ENCODE measurements around the gene LMO7. TPM values are rescaled to one million over a fixed set of nuclear protein-coding genes. Genes with fewer than 3 reads are reported as not detected.

The LMO7 gene
- total and polyA plus RNA-seq, 2 of the 8 experiments (the other 6 are each of a cell fraction or from before 2014, with no cell fraction given), result 8.1 to 28.3 TPM

DNA sequence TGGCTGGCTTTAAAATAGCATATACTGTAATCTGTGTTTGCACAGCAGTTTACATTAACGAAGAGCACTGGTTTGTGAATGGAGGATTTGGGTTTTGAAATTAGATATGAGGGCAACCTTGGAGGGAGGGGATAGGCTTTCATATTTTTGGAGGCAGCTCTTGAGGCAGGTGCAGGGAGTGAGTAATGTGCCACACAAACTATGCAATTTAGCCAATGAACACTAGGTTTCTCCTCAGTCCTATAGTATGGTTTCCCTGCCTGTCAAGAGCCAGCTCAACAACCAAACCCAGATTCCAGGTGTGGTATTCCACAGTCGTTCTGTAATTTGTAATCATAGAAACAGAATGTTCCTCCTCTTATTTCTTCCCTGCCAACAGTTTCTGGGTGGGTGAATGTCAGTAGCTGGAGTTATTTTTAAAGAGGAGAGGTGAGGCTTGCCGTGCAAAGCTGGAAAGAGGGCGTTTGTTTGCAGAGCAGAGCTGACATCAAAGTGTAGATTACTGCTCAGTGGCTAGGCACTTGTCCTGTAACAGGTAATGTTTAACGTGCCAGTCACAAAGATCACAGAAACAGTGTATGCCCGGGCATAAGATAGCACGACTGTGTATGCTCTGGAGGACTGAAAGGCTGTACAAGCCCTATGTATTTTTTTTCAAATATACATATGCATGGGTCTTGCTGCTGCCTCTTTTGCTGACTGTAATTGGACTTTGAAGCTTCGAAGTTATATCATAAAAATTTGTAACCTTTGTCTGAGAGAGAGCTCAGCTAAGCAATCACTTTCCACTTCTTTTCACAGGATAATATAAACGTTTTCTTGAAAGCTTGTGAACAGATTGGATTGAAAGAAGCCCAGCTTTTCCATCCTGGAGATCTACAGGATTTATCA is 124.2 kb downstream of the LMO7 start:
- Histone ChIP-seq H3K79me2 (ENCODE audit: control insufficient read depth in 1 of 2, insufficient read depth in 2 of 2, low read length in 2 of 2) (no peaks in the 10 kb centered on the region), H3K4me2 (ENCODE audit: insufficient read depth in 1 of 2, low read depth in 2 of 2, low read length in 2 of 2) (no peak overlapping the region), H3K79me1 (ENCODE audit: low read depth, low read length) (no peaks in the 10 kb centered on the region), H3K27me3 (replicated peaks in 1 of 4; ENCODE audit: control insufficient read depth in 3 of 4, extremely low read depth in 1 of 4, insufficient read depth in 3 of 4, low read length in 3 of 4) (no peaks in the 10 kb centered on the region), H3K56ac (replicated peaks; ENCODE audit: insufficient read length, low read depth, low read length) (no peak overlapping the region), H2BK12ac (ENCODE audit: low read depth, low read length) (no peak overlapping the region), H2BK15ac (ENCODE audit: low read length) (no peak overlapping the region; the same call in 1 of the 2 replicates), H4K8ac (ENCODE audit: extremely low read depth, insufficient read depth, low read length) (no peak overlapping the region), H3K14ac (ENCODE audit: insufficient read length) (no peak overlapping the region), H3K23me2 (ENCODE audit: low read depth, low read length) (no peaks in the 10 kb centered on the region), H4K20me1 (replicated peaks in 1 of 2; ENCODE audit: control insufficient read depth in 1 of 2, insufficient read depth in 2 of 2, low read length in 2 of 2) (no peaks in the 10 kb centered on the region), H3K4me3 (ENCODE audit: extremely low read depth in 1 of 4, insufficient read depth in 2 of 4, low read depth in 3 of 4, low read length in 4 of 4) (no peak overlapping the region), H3K9me3 (ENCODE audit: insufficient read depth in 2 of 2, low read depth in 1 of 2, low read length in 1 of 2) (no peaks in the 10 kb centered on the region), H3K4me1 (replicated peaks in 1 of 4; ENCODE audit: control insufficient read depth in 3 of 4, insufficient read depth in 4 of 4, low read length in 3 of 4) (no peaks in the 10 kb centered on the region), H3K23ac (ENCODE audit: insufficient read length) (no peak overlapping the region), H2BK120ac (replicated peaks; ENCODE audit: low read depth, low read length) (no peak overlapping the region), H2AFZ (ENCODE audit: low read length) (no peak overlapping the region), H2BK20ac (ENCODE audit: low read length) (no peak overlapping the region), H2AK5ac (ENCODE audit: low read depth, low read length) (no peak overlapping the region), H4K91ac (replicated peaks; ENCODE audit: insufficient read length, low read length) (no peak overlapping the region), H3K9ac (replicated peaks in 1 of 4; ENCODE audit: extremely low read depth in 1 of 4, low read depth in 3 of 4, low read length in 3 of 4) (no peak overlapping the region), H3K18ac (ENCODE audit: extremely low read depth, low read length) (no peak overlapping the region), H3K27ac (ENCODE audit: low read depth, low read length) (no peak overlapping the region), H3K4ac (replicated peaks; ENCODE audit: insufficient read length, low read depth, low read length) (no peak overlapping the region), H2BK5ac (ENCODE audit: low read depth, low read length) (no peak overlapping the region), H3K36me3 (ENCODE audit: control insufficient read depth in 2 of 4, insufficient read depth in 4 of 4, low read length in 3 of 4) (no peaks in the 10 kb centered on the region; a peak in 1 of 8 replicates), H4K5ac (ENCODE audit: insufficient read length, low read depth, low read length) (no peak overlapping the region)
- 76% methylated on average over 9 of the region's 9 CpGs; no CpG with 5 or more reads in 1 of the 2 experiments for WGBS, 2 experiments (ENCODE audit: extremely low coverage in 1 of 2, insufficient coverage in 1 of 2, insufficient read length in 1 of 2, insufficient replicate concordance in 2 of 2, low coverage in 1 of 2, low lambda C conversion rate in 2 of 2, missing lambda C conversion rate in 1 of 2)
- ChIA-PET POLR2A (ENCODE audit: partially characterized antibody) (no interaction called here), CTCF (ENCODE audit: partially characterized antibody) (interaction anchor here (0.7 to 2.2 kb wide), 11 partner anchors 9 to 257 kb away, joined by 3 to 13 read pairs (median 4); no protein-coding TSS in a partner anchor)
- DNase-seq (ENCODE audit: low read depth in 1 of 2, low spot score in 2 of 2), result no peak
- no peak for FAIRE-seq
- TF ChIP-seq BRCA1 (IDR thresholded peaks at IDR 0.05; ENCODE audit: low read depth, low read length) (no peak), RFX5 (IDR thresholded peaks at IDR 0.05; ENCODE audit: borderline replicate concordance, low read depth, low read length) (no peak), KDM5A (IDR thresholded peaks at IDR 0.05; ENCODE audit: low read length) (no peak), GTF2F1 (IDR thresholded peaks at IDR 0.05; ENCODE audit: borderline replicate concordance, low read depth, low read length) (no peak), CEBPB (IDR thresholded peaks at IDR 0.05; ENCODE audit: low read depth, low read length) (no peak), CTBP2 (IDR thresholded peaks at IDR 0.05; ENCODE audit: borderline replicate concordance, insufficient read depth, insufficient read length, low read length) (no peak)
- TF ChIP-seq, protein P1, sequence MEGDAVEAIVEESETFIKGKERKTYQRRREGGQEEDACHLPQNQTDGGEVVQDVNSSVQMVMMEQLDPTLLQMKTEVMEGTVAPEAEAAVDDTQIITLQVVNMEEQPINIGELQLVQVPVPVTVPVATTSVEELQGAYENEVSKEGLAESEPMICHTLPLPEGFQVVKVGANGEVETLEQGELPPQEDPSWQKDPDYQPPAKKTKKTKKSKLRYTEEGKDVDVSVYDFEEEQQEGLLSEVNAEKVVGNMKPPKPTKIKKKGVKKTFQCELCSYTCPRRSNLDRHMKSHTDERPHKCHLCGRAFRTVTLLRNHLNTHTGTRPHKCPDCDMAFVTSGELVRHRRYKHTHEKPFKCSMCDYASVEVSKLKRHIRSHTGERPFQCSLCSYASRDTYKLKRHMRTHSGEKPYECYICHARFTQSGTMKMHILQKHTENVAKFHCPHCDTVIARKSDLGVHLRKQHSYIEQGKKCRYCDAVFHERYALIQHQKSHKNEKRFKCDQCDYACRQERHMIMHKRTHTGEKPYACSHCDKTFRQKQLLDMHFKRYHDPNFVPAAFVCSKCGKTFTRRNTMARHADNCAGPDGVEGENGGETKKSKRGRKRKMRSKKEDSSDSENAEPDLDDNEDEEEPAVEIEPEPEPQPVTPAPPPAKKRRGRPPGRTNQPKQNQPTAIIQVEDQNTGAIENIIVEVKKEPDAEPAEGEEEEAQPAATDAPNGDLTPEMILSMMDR (IDR thresholded peaks at IDR 0.05; ENCODE audit: control extremely low read depth in 1 of 3, insufficient read depth in 1 of 3, low read depth in 1 of 3, low read length in 3 of 3), result no peak
- TF ChIP-seq, protein P2, sequence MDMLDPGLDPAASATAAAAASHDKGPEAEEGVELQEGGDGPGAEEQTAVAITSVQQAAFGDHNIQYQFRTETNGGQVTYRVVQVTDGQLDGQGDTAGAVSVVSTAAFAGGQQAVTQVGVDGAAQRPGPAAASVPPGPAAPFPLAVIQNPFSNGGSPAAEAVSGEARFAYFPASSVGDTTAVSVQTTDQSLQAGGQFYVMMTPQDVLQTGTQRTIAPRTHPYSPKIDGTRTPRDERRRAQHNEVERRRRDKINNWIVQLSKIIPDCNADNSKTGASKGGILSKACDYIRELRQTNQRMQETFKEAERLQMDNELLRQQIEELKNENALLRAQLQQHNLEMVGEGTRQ (IDR thresholded peaks at IDR 0.05; ENCODE audit: low read length), result no peak
